ENCODE data around the gene KCNH1. TPM values are rescaled to one million over a fixed set of nuclear protein-coding genes. Genes with fewer than 3 reads are reported as not detected.

KCNH1 gene
- total and polyA plus RNA-seq, 5 donors, result 0.02 TPM; not detected in 4

- Histone ChIP-seq H3K27me3 (ENCODE audit: control insufficient read depth, insufficient read depth) (no peaks in the 10 kb centered on the region), H3K4me3 (ENCODE audit: low read length) (no peak overlapping the region), H3K4me1 (ENCODE audit: control insufficient read depth, insufficient read depth, low read length) (no peaks in the 10 kb centered on the region), H3K27ac (ENCODE audit: low read length) (no peak overlapping the region), H3K9me3 (ENCODE audit: control insufficient read depth, low read length) (no peaks in the 10 kb centered on the region)
- intact Hi-C loops (cut with DNase I), result no loop called here
- ATAC-seq (no peak), DNase-seq (no peak)
- 87% methylated on average over 2 of the region's 2 CpGs for WGBS
These were observed 311.7 kb downstream of the KCNH1 start for GRCh38 chr1:210822241-210822640.

- no peaks in the 10 kb centered on the region for H3K4me1 ChIP-seq (ENCODE audit: control insufficient read depth, insufficient read depth, low read length)
- intact Hi-C loops (cut with DNase I), result no loop called here
- ATAC-seq, result no peak
- H3K4me3 ChIP-seq (ENCODE audit: low read length), result no peak overlapping the region
- H3K27me3 ChIP-seq (ENCODE audit: control insufficient read depth, insufficient read depth), result no peaks in the 10 kb centered on the region
- H3K9me3 ChIP-seq (ENCODE audit: control insufficient read depth, low read length), result no peaks in the 10 kb centered on the region
- no peak for DNase-seq
- WGBS, result 60% methylated on average over 3 of the region's 3 CpGs
- no peak overlapping the region for H3K27ac ChIP-seq (ENCODE audit: low read length)
These were observed 312.3 kb downstream of the KCNH1 start for GRCh38 chr1:210821615-210822014.

- no peak overlapping the region for H3K27ac ChIP-seq (ENCODE audit: low read length)
- DNase-seq (no peak), ATAC-seq (no peak)
- no peak overlapping the region for H3K4me3 ChIP-seq (ENCODE audit: low read length)
- no peaks in the 10 kb centered on the region for H3K4me1 ChIP-seq (ENCODE audit: control insufficient read depth, insufficient read depth, low read length)
- H3K27me3 ChIP-seq (ENCODE audit: control insufficient read depth, insufficient read depth), result no peaks in the 10 kb centered on the region
- H3K9me3 ChIP-seq (ENCODE audit: control insufficient read depth, low read length), result no peaks in the 10 kb centered on the region
- intact Hi-C loops (cut with DNase I), result no loop called here
- WGBS, result 58% methylated on average over 4 of the region's 4 CpGs
These were observed 314.7 kb downstream of the KCNH1 start for GRCh38 chr1:210819266-210819665.

GRCh38 chr1:210817385-210818275 lies 316.3 kb downstream of the KCNH1 start:
- H3K27ac ChIP-seq (ENCODE audit: low read length), result no peak overlapping the region
- no peaks in the 10 kb centered on the region for H3K4me1 ChIP-seq (ENCODE audit: control insufficient read depth, insufficient read depth, low read length)
- ATAC-seq (no peak), DNase-seq (no peak)
- WGBS, result 56% methylated on average over 2 of the region's 2 CpGs
- intact Hi-C loops (cut with DNase I), result no loop called here
- H3K4me3 ChIP-seq (ENCODE audit: low read length), result no peak overlapping the region
- H3K9me3 ChIP-seq (ENCODE audit: control insufficient read depth, low read length), result no peaks in the 10 kb centered on the region
- H3K27me3 ChIP-seq (ENCODE audit: control insufficient read depth, insufficient read depth), result no peaks in the 10 kb centered on the region

GRCh38 chr1:210815641-210816550 lies 318.1 kb downstream of the KCNH1 start:
- intact Hi-C loops (cut with DNase I), result no loop called here
- H3K4me3 ChIP-seq (ENCODE audit: low read length), result no peak overlapping the region
- WGBS, result 66% methylated on average over 13 of the region's 13 CpGs
- H3K4me1 ChIP-seq (ENCODE audit: control insufficient read depth, insufficient read depth, low read length), result no peaks in the 10 kb centered on the region
- no peaks in the 10 kb centered on the region for H3K9me3 ChIP-seq (ENCODE audit: control insufficient read depth, low read length)
- DNase-seq, result no peak
- no peak for ATAC-seq
- H3K27me3 ChIP-seq (ENCODE audit: control insufficient read depth, insufficient read depth), result no peaks in the 10 kb centered on the region
- H3K27ac ChIP-seq (ENCODE audit: low read length), result no peak overlapping the region

- DNase-seq (no peak), ATAC-seq (no peak)
- H3K27me3 ChIP-seq (ENCODE audit: control insufficient read depth, insufficient read depth), result no peaks in the 10 kb centered on the region
- no peak overlapping the region for H3K27ac ChIP-seq (ENCODE audit: low read length)
- no peak overlapping the region for H3K4me3 ChIP-seq (ENCODE audit: low read length)
- intact Hi-C loops (cut with DNase I), result no loop called here
- H3K4me1 ChIP-seq (ENCODE audit: control insufficient read depth, insufficient read depth, low read length), result no peaks in the 10 kb centered on the region
- no peaks in the 10 kb centered on the region for H3K9me3 ChIP-seq (ENCODE audit: control insufficient read depth, low read length)
These were observed 319.4 kb downstream of the KCNH1 start for GRCh38 chr1:210814382-210815123.

- no peak overlapping the region for H3K27ac ChIP-seq (ENCODE audit: low read length)
- ATAC-seq, result no peak
- WGBS, result 84% methylated on average over 4 of the region's 4 CpGs
- no peak for DNase-seq
- no peaks in the 10 kb centered on the region for H3K4me1 ChIP-seq (ENCODE audit: control insufficient read depth, insufficient read depth, low read length)
- H3K27me3 ChIP-seq (ENCODE audit: control insufficient read depth, insufficient read depth), result no peaks in the 10 kb centered on the region
- no peak overlapping the region for H3K4me3 ChIP-seq (ENCODE audit: low read length)
- H3K9me3 ChIP-seq (ENCODE audit: control insufficient read depth, low read length), result no peaks in the 10 kb centered on the region
- intact Hi-C loops (cut with DNase I), result no loop called here
These were observed 332.4 kb downstream of the KCNH1 start for GRCh38 chr1:210801501-210801900.

GRCh38 chr1:210800756-210801155 lies 333.2 kb downstream of the KCNH1 start:
- no peak for ATAC-seq
- intact Hi-C loops (cut with DNase I), result no loop called here
- WGBS, result 56% methylated on average over 3 of the region's 3 CpGs
- no peak for DNase-seq
- Histone ChIP-seq H3K27ac (ENCODE audit: low read length) (no peak overlapping the region), H3K4me3 (ENCODE audit: low read length) (no peak overlapping the region), H3K27me3 (ENCODE audit: control insufficient read depth, insufficient read depth) (no peaks in the 10 kb centered on the region), H3K4me1 (ENCODE audit: control insufficient read depth, insufficient read depth, low read length) (no peaks in the 10 kb centered on the region), H3K9me3 (ENCODE audit: control insufficient read depth, low read length) (no peaks in the 10 kb centered on the region)

- no peak overlapping the region for H3K4me3 ChIP-seq (ENCODE audit: low read length)
- no peaks in the 10 kb centered on the region for H3K27me3 ChIP-seq (ENCODE audit: control insufficient read depth, insufficient read depth)
- no peaks in the 10 kb centered on the region for H3K9me3 ChIP-seq (ENCODE audit: control insufficient read depth, low read length)
- WGBS, result 79% methylated on average over 4 of the region's 4 CpGs
- no peaks in the 10 kb centered on the region for H3K4me1 ChIP-seq (ENCODE audit: control insufficient read depth, insufficient read depth, low read length)
- ATAC-seq (no peak), DNase-seq (no peak)
- no peak overlapping the region for H3K27ac ChIP-seq (ENCODE audit: low read length)
- intact Hi-C loops (cut with DNase I), result no loop called here
These were observed 333.6 kb downstream of the KCNH1 start for GRCh38 chr1:210800301-210800700.

GRCh38 chr1:210797422-210797821 lies 336.5 kb downstream of the KCNH1 start:
- Histone ChIP-seq H3K27me3 (ENCODE audit: control insufficient read depth, insufficient read depth) (no peaks in the 10 kb centered on the region), H3K27ac (ENCODE audit: low read length) (no peak overlapping the region), H3K4me1 (ENCODE audit: control insufficient read depth, insufficient read depth, low read length) (no peaks in the 10 kb centered on the region), H3K4me3 (ENCODE audit: low read length) (no peak overlapping the region), H3K9me3 (ENCODE audit: control insufficient read depth, low read length) (no peaks in the 10 kb centered on the region)
- ATAC-seq (no peak), DNase-seq (no peak)
- 78% methylated on average over 8 of the region's 8 CpGs for WGBS
- intact Hi-C loops (cut with DNase I), result no loop called here

- intact Hi-C loops (cut with DNase I), result no loop called here
- 88% methylated on average over 5 of the region's 5 CpGs for WGBS
- ATAC-seq (no peak), DNase-seq (no peak)
- H3K4me1 ChIP-seq (ENCODE audit: control insufficient read depth, insufficient read depth, low read length), result no peaks in the 10 kb centered on the region
- no peaks in the 10 kb centered on the region for H3K9me3 ChIP-seq (ENCODE audit: control insufficient read depth, low read length)
- no peak overlapping the region for H3K4me3 ChIP-seq (ENCODE audit: low read length)
- no peak overlapping the region for H3K27ac ChIP-seq (ENCODE audit: low read length)
- no peaks in the 10 kb centered on the region for H3K27me3 ChIP-seq (ENCODE audit: control insufficient read depth, insufficient read depth)
These were observed 337.5 kb downstream of the KCNH1 start for GRCh38 chr1:210796421-210796820.

Measured in right cardiac atrium (tissue), 5 donors.